ENCODE measurements around the gene CDKN2A. TPM values are rescaled to one million over a fixed set of nuclear protein-coding genes. Genes with fewer than 3 reads are reported as not detected.
A peak's percentile ranks its signal among the peaks of the same experiment; 100 is the strongest.

Gene CDKN2A
- total and polyA plus RNA-seq, 3 experiments from 2014 or later = 3.9 to 6.8 (median 4.1) TPM

- no peaks in the 10 kb centered on the region for H3K9me3 ChIP-seq (ENCODE audit: low read length)
- H3K27ac Mint-ChIP-seq = no peak overlapping the region
- H3K4me1 ChIP-seq (ENCODE audit: insufficient read depth, low read length) = no peaks in the 10 kb centered on the region
- no peaks in the 10 kb centered on the region for H3K36me3 ChIP-seq (ENCODE audit: insufficient read depth, low read length)
- POLR2A ChIA-PET = no interaction called here
- CTCF ChIA-PET = interaction anchor here (2.6 kb wide), 1 partner anchor 18 kb away, joined by 9 read pairs; the partner anchor contains the start of gene CDKN2B
- H3K4me3 ChIP-seq (ENCODE audit: low read length) = no peak overlapping the region
- no peak for DNase-seq
- H3K27ac ChIP-seq (ENCODE audit: low read depth, low read length) = no peak overlapping the region
- H3K36me3 Mint-ChIP-seq = peaks cover 0 to 7% (median 0%) of the 10 kb centered on the region in 3 donors
- peaks cover 8 to 13% of the 10 kb centered on the region in 2 donors for H3K27me3 Mint-ChIP-seq
- H3K27me3 ChIP-seq (ENCODE audit: insufficient read depth, low read length, poor library complexity, severe bottlenecking) = no peaks in the 10 kb centered on the region
- H3K9me3 Mint-ChIP-seq = no peaks in the 10 kb centered on the region
- no peaks in the 10 kb centered on the region for H3K4me1 Mint-ChIP-seq
- H3K4me3 Mint-ChIP-seq = no peak overlapping the region
Measured at GRCh38 chr9:22026696-22027095, 32.5 kb upstream of the CDKN2A start.

DNA sequence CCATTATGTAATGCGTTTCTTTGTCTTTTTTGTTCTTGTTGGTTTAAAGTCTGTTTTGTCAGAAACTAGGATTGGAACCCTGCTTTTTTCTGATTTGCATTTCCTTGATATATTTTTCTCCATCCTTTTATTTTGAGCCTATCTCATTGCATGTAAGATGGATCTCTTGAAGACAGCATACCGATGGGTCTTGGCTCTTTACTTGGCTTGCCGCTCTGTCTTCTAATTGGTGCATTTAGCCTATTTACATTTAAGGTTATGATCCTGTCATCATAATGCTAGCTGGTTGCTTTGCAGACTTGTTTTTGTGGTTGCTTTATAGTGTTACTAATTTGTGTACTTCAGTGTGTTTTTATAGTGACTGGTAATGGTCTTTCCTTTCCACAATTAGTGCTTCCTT lies 28.2 kb upstream of the CDKN2A start:
- no peaks in the 10 kb centered on the region for H3K36me3 ChIP-seq (ENCODE audit: insufficient read depth, low read length)
- Mint-ChIP-seq H3K9me3 (peaks cover 3 to 11% (median 9%) of the 10 kb centered on the region in 5 donors), H3K36me3 (peaks cover 0 to 25% (median 0%) of the 10 kb centered on the region in 3 donors), H3K27me3 (peaks cover 15 to 32% of the 10 kb centered on the region in 2 donors), H3K4me3 (no peak overlapping the region), H3K27ac (no peak overlapping the region), H3K4me1 (no peaks in the 10 kb centered on the region)
- H3K4me3 ChIP-seq (ENCODE audit: low read length) = no peak overlapping the region
- H3K27ac ChIP-seq (ENCODE audit: low read depth, low read length) = no peak overlapping the region
- ChIA-PET POLR2A (no interaction called here), CTCF (no interaction called here)
- no peaks in the 10 kb centered on the region for H3K9me3 ChIP-seq (ENCODE audit: low read length)
- H3K4me1 ChIP-seq (ENCODE audit: insufficient read depth, low read length) = no peaks in the 10 kb centered on the region
- DNase-seq = no peak
- H3K27me3 ChIP-seq (ENCODE audit: insufficient read depth, low read length, poor library complexity, severe bottlenecking) = no peaks in the 10 kb centered on the region

DNA sequence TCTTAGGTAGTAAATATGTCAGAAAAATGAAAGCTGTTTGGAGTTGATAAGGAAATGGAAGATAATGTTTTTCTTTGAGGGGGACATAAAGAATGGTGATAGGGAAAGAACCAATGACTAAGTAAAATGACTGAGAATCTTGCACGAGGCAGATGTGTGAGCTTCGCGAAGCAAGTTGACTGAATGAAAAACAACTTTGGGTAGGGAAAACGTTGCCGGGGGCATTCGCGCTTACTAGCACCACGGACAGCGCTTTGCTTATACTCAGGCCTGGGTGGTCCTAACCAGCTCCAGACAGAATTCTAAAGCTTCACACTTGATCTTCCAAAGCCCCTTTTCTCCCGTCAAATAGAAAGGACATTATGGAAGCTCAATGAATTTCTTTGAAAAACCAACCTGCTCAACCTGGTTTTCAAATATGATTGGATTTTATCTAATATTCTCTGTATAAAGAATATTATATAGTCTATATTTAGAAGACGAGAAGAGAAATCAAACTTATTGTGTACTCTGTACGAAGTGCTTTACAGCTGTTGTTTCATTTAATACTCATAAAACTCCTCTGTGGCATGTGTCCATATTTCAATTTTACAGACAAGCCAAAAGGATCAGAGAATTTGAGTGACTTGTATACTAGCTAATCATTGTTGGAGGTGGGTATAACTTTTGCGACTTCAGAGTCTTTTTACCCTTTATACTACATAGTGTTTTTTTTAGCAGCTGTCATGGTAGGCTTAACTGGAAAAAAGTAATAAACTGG lies 16.9 kb upstream of the CDKN2A start:
- CTCF ChIA-PET = interaction anchor here (1.0 to 6.0 kb wide), 5 partner anchors 17 to 200 kb away, joined by 3 to 142 read pairs (median 5); partner anchors contain the start of genes CDKN2A and CDKN2B-AS1
- Histone ChIP-seq H3K27me3 (ENCODE audit: insufficient read depth, low read length, poor library complexity, severe bottlenecking) (peaks cover 18% of the 10 kb centered on the region), H3K9me3 (ENCODE audit: low read length) (no peaks in the 10 kb centered on the region), H3K36me3 (ENCODE audit: insufficient read depth, low read length) (no peaks in the 10 kb centered on the region), H3K4me3 (ENCODE audit: low read length) (no peak overlapping the region), H3K4me1 (ENCODE audit: insufficient read depth, low read length) (peaks cover 13% of the 10 kb centered on the region), H3K27ac (ENCODE audit: low read depth, low read length) (no peak overlapping the region)
- H3K4me3 Mint-ChIP-seq = peak overlapping the region in 1 of 7 donors; percentile 38
- DNase-seq = no peak
- H3K4me1 Mint-ChIP-seq = peaks cover 16 to 18% (median 16%) of the 10 kb centered on the region in 3 donors
- H3K27ac Mint-ChIP-seq = no peak overlapping the region
- peaks cover 0 to 2% (median 0%) of the 10 kb centered on the region in 5 donors for H3K9me3 Mint-ChIP-seq
- POLR2A ChIA-PET = no interaction called here
- H3K36me3 Mint-ChIP-seq = no peaks in the 10 kb centered on the region
- H3K27me3 Mint-ChIP-seq = peaks cover 22 to 36% of the 10 kb centered on the region in 2 donors

- Mint-ChIP-seq H3K4me1 (peaks cover 24 to 28% (median 26%) of the 10 kb centered on the region in 3 donors), H3K27ac (peak overlapping the region in 4 of 8 donors; percentile 41 to 52 (median 46)), H3K27me3 (peaks cover 36 to 52% of the 10 kb centered on the region in 2 donors), H3K9me3 (peaks cover 0 to 2% (median 0%) of the 10 kb centered on the region in 5 donors), H3K36me3 (no peaks in the 10 kb centered on the region), H3K4me3 (peak overlapping the region; percentile 78 to 93 (median 85))
- Histone ChIP-seq H3K4me3 (ENCODE audit: low read length) (peak overlapping the region; percentile 62), H3K9me3 (ENCODE audit: low read length) (no peaks in the 10 kb centered on the region), H3K27me3 (ENCODE audit: insufficient read depth, low read length, poor library complexity, severe bottlenecking) (peaks cover 33% of the 10 kb centered on the region), H3K36me3 (ENCODE audit: insufficient read depth, low read length) (no peaks in the 10 kb centered on the region), H3K4me1 (ENCODE audit: insufficient read depth, low read length) (peaks cover 13% of the 10 kb centered on the region), H3K27ac (ENCODE audit: low read depth, low read length) (no peak overlapping the region)
- CTCF ChIA-PET = interaction anchor here (0.8 to 6.0 kb wide), 24 partner anchors 9 to 198 kb away, joined by 3 to 142 read pairs (median 6); no protein-coding TSS in a partner anchor
- POLR2A ChIA-PET = interaction anchor here (2.0 kb wide), 1 partner anchor 14 kb away, joined by 13 read pairs; the partner anchor contains the start of gene CDKN2B-AS1
- no peak for DNase-seq
Measured at GRCh38 chr9:22009506-22009867, 15.3 kb upstream of the CDKN2A start.

DNA sequence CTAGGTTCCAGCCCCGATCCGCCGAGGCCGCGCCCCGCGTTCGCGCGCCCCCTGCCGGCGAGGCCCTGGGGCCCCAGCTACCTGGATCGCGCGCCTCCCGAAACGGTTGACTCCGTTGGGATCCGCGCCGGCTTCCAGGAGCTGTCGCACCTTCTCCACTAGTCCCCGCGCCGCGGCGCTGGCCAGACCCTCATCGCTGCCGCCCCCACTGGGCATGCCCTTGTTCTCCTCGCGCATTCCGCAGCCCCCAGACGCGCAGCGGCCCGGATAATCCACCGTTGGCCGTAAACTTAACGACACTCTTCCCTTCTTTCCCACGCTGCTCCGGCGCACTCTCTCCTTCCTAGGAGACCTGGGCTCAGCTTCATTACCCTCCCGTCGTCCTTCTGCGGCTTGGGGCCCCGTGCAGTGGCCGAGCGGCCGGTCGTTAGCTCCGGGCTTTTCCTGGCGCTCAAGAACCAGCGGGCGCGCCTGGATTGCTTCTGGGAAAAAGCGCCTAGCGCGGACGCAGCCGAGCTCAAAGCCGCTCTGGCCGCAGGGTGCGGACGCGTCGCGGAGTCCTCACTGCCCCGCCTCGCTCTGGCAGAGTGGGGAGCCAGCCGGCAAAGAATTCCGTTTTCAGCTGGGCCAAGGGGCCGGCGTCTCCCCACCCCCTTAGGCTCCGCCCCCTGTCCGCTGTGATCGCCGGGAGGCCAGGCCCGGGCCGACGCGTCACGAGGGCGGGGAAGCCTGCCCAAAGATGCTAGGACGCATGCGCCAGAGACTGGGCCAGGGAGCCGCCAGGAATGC lies 14.7 kb upstream of the CDKN2A start, which contains the start of gene CDKN2B:
Gene CDKN2B, minus strand, starts transcription at position 589 of the 789 bp plus-strand sequence. Its CDS starts 352 bp downstream, at position 237.
- Mint-ChIP-seq H3K4me1 (peaks cover 24 to 28% (median 26%) of the 10 kb centered on the region in 3 donors), H3K4me3 (peak within 1 kb of the TSS; percentile 78 to 93 (median 85)), H3K27me3 (peaks cover 40 to 57% of the 10 kb centered on the region in 2 donors), H3K9me3 (peaks cover 0 to 2% (median 0%) of the 10 kb centered on the region in 5 donors), H3K36me3 (no peaks in the 10 kb centered on the region), H3K27ac (peak within 1 kb of the TSS in 5 of 8 donors; percentile 19 to 56 (median 45))
- H3K36me3 ChIP-seq (ENCODE audit: insufficient read depth, low read length) = no peaks in the 10 kb centered on the region
- peak; percentile 32 to 74 (median 61) for DNase-seq
- H3K4me3 ChIP-seq (ENCODE audit: low read length) = peak within 1 kb of the TSS; percentile 62
- H3K4me1 ChIP-seq (ENCODE audit: insufficient read depth, low read length) = peaks cover 13% of the 10 kb centered on the region
- no peaks in the 10 kb centered on the region for H3K9me3 ChIP-seq (ENCODE audit: low read length)
- CTCF ChIA-PET = interaction anchor here (0.6 to 6.0 kb wide), 42 partner anchors 9 to 221 kb away, joined by 3 to 142 read pairs (median 5); partner anchors contain the start of genes CDKN2A and CDKN2B-AS1
- H3K27ac ChIP-seq (ENCODE audit: low read depth, low read length) = no peak within 1 kb of the TSS
- peaks cover 37% of the 10 kb centered on the region for H3K27me3 ChIP-seq (ENCODE audit: insufficient read depth, low read length, poor library complexity, severe bottlenecking)
- POLR2A ChIA-PET = interaction anchor here (2.0 kb wide), 1 partner anchor 14 kb away, joined by 13 read pairs; the partner anchor contains the start of gene CDKN2B-AS1

DNA sequence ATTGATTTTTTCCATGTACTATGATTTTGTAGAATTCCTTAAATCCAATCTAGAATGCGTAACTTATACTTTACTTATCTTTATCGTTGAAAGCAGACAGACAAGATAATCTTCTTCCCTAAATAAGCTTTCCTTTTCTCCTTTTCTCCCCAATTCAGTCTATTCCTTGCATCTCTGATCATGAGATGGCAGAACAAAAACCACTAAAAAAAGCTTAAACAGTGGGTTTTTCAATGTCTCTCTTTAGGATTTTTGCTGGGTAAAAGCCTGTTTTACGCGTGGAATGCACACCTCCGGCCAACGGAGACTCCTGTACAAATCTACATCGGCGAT lies 14.2 kb upstream of the CDKN2A start:
- Histone ChIP-seq H3K9me3 (ENCODE audit: low read length) (no peaks in the 10 kb centered on the region), H3K27ac (ENCODE audit: low read depth, low read length) (no peak overlapping the region), H3K27me3 (ENCODE audit: insufficient read depth, low read length, poor library complexity, severe bottlenecking) (peaks cover 37% of the 10 kb centered on the region), H3K4me1 (ENCODE audit: insufficient read depth, low read length) (peaks cover 13% of the 10 kb centered on the region), H3K4me3 (ENCODE audit: low read length) (peak overlapping the region; percentile 62), H3K36me3 (ENCODE audit: insufficient read depth, low read length) (no peaks in the 10 kb centered on the region)
- POLR2A ChIA-PET = interaction anchor here (1.2 to 2.0 kb wide), 2 partner anchors 13 to 14 kb away, joined by 4 to 13 read pairs; partner anchors contain the start of genes CDKN2A and CDKN2B-AS1
- H3K36me3 Mint-ChIP-seq = no peaks in the 10 kb centered on the region
- peaks cover 24 to 28% (median 26%) of the 10 kb centered on the region in 3 donors for H3K4me1 Mint-ChIP-seq
- DNase-seq = no peak
- peaks cover 43 to 62% of the 10 kb centered on the region in 2 donors for H3K27me3 Mint-ChIP-seq
- CTCF ChIA-PET = interaction anchor here (0.6 to 6.0 kb wide), 39 partner anchors 8 to 221 kb away, joined by 3 to 142 read pairs (median 5); partner anchors contain the start of genes CDKN2A and CDKN2B-AS1
- H3K27ac Mint-ChIP-seq = peak overlapping the region in 2 of 8 donors; percentile 2 to 56
- H3K9me3 Mint-ChIP-seq = no peaks in the 10 kb centered on the region
- peak overlapping the region; percentile 78 to 93 (median 85) for H3K4me3 Mint-ChIP-seq

DNA sequence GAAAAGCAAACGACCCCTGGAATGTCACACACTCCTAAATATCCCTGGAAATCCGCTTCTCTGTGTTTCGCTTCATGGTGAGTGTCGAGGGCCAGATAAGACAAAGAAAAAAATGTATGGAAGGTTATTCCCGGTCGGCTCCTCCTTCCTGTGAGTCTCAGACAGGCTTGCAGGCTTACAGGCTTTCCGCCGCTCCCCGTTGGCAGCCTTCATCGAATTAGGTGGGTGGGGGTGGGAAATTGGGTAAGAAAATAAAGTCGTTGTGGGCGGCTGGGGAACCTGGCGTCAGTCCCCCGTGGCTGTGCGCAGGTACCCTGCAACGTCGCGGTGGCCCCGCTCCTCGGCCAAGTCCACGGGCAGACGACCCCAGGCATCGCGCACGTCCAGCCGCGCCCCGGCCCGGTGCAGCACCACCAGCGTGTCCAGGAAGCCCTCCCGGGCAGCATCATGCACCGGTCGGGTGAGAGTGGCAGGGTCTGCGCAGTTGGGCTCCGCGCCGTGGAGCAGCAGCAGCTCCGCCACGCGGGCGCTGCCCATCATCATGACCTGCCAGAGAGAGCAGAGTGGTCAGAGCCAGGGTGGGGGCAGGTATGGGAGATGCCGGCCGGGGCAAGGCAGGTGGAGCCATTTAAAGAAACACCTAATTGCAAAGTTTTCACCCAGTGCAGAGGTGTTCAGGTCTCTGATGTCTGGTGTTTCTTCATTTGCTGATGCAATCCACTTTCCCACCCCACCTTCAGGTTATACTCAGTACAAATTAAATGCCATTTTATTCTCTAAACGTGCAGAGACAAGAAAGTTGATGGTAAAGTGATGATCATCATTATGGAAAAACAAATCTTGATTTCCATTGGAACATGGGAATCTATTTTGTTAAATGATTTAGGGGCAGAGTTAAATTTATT lies 11.8 kb upstream of the CDKN2A start:
- Mint-ChIP-seq H3K4me3 (peak overlapping the region in 1 of 7 donors; percentile 8), H3K9me3 (no peaks in the 10 kb centered on the region), H3K27me3 (peaks cover 37 to 86% of the 10 kb centered on the region in 2 donors), H3K4me1 (peaks cover 24 to 28% (median 26%) of the 10 kb centered on the region in 3 donors), H3K36me3 (no peaks in the 10 kb centered on the region), H3K27ac (peak overlapping the region in 1 of 8 donors; percentile 3)
- Histone ChIP-seq H3K4me3 (ENCODE audit: low read length) (no peak overlapping the region), H3K27ac (ENCODE audit: low read depth, low read length) (no peak overlapping the region), H3K27me3 (ENCODE audit: insufficient read depth, low read length, poor library complexity, severe bottlenecking) (peaks cover 41% of the 10 kb centered on the region), H3K9me3 (ENCODE audit: low read length) (no peaks in the 10 kb centered on the region), H3K4me1 (ENCODE audit: insufficient read depth, low read length) (peaks cover 13% of the 10 kb centered on the region), H3K36me3 (ENCODE audit: insufficient read depth, low read length) (no peaks in the 10 kb centered on the region)
- no peak for DNase-seq
- ChIA-PET CTCF (interaction anchor here (2.9 to 6.0 kb wide), 2 partner anchors 12 to 195 kb away, joined by 17 to 142 read pairs; partner anchors contain the start of genes CDKN2A and CDKN2B-AS1), POLR2A (no interaction called here)

All from CD8-positive, alpha-beta memory T cell (primary cell).